Measurements from ENCODE around the gene MILR1.
"Not testable (repeated sequence)": the region's sequence is repeated elsewhere in the genome, so short reads cannot be mapped to it uniquely, and the experiment has no call there.

Gene MILR1

DNA sequence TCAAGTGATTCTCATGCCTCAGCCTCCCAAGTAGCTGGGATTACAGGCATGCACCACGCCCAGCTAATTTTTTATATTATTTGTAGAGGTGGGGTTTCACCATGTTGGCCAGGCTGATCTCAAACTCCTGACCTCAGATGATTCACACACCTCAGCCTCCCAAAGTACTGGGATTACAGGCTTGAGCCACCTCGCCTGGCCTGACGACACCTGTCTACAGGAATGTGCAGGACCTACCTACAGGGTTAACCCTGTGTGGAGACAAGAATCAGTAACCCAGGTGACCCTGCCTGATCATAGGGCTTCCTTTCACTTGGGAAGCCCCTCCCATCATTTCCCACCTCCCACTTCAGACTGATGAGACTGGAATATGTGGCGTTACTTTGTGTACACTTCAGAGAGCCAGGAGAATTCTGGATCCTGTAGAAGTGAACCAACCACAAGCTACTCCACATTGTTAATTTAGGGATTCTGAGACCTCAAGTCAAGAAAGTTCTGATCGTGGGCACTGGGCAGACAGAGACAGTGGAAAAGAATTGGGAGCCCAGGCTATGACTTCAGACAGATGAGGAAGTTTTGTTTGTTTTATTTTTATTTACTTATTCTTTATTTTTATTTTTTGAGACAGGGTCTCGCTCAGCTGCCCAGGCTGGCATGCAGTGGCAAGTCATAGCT lies 5.7 kb upstream of the MILR1 start:
- no peak for DNase-seq (ENCODE audit: extremely low read depth, low read depth)
- TF ChIP-seq, protein P1, sequence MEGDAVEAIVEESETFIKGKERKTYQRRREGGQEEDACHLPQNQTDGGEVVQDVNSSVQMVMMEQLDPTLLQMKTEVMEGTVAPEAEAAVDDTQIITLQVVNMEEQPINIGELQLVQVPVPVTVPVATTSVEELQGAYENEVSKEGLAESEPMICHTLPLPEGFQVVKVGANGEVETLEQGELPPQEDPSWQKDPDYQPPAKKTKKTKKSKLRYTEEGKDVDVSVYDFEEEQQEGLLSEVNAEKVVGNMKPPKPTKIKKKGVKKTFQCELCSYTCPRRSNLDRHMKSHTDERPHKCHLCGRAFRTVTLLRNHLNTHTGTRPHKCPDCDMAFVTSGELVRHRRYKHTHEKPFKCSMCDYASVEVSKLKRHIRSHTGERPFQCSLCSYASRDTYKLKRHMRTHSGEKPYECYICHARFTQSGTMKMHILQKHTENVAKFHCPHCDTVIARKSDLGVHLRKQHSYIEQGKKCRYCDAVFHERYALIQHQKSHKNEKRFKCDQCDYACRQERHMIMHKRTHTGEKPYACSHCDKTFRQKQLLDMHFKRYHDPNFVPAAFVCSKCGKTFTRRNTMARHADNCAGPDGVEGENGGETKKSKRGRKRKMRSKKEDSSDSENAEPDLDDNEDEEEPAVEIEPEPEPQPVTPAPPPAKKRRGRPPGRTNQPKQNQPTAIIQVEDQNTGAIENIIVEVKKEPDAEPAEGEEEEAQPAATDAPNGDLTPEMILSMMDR (IDR thresholded peaks at IDR 0.05; ENCODE audit: low read depth, low read length): no peak

DNA sequence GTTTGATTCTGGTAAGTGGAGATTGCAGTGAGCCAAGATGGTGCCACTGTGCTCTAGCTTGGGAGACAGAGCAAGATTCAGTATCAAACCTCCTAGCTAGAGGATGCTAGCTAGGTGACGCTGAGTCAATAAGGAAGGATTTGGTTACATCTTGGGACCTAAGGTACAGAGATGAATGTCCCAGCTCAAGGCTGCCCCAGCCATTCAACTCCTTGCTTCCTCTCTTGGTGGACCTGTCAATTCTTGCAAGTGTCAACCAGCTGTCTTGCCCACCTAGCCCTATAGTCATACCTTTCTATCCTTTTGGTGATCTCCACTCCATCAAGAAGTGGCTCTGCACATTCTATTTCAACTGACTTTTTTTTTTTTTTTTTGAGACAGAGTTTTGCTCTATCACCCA lies 1.4 kb upstream of the MILR1 start:
- TF ChIP-seq, protein P1 (IDR thresholded peaks at IDR 0.05; ENCODE audit: low read depth, low read length): no peak
- no peak for DNase-seq (ENCODE audit: extremely low read depth, low read depth)

DNA sequence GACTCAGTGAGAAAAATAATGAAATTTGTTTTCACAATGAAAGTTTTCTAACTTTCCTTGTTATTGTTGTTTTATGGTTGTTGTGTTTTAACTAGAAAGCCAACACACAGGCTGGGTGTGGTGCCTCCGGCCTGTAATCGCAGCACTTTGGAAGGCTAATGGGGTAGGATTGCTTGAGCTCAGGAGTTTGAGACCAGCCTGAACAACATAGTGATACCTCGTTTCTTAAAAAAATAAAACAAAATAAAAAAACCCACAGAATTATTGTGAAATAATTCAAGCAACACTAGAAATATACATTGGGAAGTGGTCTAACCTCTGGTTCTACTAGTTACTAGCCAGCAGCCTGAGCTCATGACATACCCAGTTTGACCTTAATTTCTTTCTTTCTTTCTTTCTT lies 630 bp downstream of the MILR1 start:
- DNase-seq (ENCODE audit: extremely low read depth, low read depth): no peak
- TF ChIP-seq, protein P1 (IDR thresholded peaks at IDR 0.05; ENCODE audit: low read depth, low read length): no peak

DNA sequence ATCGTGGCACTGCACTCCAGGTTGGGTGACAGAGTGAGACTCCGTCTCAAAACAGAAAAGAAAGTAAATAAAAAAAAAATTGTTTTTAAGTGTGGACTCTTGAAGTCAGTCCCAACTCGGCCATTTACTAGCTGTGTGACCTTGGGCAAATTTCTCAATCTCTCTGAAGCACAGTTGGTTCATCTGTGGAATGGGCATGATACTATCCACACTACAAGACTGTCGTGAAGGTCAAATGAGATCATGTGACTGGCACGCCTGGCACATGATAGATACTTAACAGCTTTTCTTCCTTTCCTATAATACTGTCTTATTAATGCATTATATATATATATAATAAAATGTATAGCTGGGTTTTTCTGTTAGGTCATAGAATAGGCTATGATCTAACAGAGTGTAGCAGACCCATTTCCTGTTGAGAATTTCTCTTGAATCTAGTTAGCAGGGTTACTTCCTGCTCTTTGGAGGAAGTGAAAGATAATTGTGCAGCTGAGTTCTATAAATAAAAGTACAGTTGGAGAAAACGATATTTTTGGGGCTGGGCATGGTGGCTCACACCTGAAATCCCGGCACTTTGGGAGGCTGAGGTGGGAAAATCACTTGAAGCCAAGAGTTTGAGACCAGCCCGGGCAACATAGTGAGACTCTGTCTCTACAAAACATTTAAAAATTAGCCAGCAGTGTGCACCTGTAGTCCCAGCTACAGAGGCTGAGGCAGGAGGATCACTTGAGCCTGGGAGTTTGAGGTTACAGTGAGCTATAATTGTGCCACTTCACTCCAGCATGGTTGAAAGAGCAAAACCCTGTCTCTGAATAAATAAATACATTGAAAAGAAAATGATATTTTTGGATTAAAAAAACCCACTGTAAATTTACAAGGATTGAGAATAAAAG lies 7.3 kb downstream of the MILR1 start:
- no peak for DNase-seq (ENCODE audit: extremely low read depth, low read depth)
- TF ChIP-seq, protein P1 (IDR thresholded peaks at IDR 0.05; ENCODE audit: low read depth, low read length): no peak

DNA sequence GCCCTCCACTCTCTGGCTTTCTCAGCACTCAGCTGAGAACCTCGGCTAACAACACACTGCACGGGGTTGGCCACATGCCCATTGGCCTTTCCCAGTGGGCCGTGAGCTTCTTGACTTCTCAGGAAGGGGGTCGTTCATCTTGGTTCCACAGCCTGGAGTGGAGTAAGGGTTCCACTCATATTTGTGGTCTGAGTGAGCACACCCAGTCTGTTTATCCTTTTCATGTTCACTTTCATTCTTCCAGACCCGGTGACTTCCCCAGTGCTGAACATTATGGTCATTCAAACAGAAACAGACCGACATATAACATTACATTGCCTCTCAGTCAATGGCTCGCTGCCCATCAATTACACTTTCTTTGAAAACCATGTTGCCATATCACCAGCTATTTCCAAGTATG lies 8.2 kb downstream of the MILR1 start:
- TF ChIP-seq, protein P1 (IDR thresholded peaks at IDR 0.05; ENCODE audit: low read depth, low read length): no peak
- no peak for DNase-seq (ENCODE audit: extremely low read depth, low read depth)

DNA sequence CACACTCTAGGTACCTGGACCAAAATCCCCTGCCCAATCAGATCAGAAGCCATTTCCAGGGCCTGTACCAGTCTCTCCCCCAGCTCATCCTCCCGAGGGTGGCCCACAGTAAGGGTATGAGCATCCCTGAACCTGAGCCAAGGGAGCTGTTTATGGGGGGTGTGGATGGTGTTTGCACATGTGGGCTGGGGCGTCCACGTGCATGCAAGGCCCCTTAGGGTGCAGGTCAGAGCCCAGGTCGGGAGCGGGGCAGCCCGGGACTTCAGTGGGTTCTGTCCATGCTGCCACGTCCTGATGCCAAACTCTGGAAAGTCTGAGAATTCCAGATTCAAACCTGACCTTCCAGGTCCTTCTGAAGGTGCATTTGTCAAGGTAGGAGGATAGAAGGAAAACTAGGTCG lies 9.8 kb downstream of the MILR1 start:
- DNase-seq (ENCODE audit: extremely low read depth, low read depth): no peak
- TF ChIP-seq, protein P1 (IDR thresholded peaks at IDR 0.05; ENCODE audit: low read depth, low read length): no peak

DNA sequence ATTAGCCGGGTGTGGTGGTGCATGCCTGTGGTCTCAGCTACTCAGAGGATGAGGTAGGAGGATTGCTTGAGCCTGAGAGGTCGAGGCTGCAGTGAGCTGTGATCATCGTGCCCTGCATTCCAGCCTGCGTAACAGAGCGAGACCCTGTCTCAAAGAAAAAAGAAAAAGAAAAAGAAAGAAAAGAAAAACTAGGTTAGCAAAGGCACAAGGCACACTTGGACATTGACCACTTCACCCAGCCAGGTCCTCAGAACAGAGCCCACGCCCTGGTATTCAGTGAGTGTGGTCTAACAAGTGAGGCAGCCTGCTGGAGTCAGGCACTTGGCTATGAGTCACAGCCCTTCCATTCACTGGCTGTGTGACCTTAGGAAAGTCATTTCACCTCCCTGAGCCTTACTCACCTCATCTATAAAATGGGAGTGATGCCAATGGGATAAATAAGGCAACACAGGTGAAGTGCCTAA lies 10.4 kb downstream of the MILR1 start:
- TF ChIP-seq, protein P1 (IDR thresholded peaks at IDR 0.05; ENCODE audit: low read depth, low read length): no peak
- no peak for DNase-seq (ENCODE audit: extremely low read depth, low read depth)

DNA sequence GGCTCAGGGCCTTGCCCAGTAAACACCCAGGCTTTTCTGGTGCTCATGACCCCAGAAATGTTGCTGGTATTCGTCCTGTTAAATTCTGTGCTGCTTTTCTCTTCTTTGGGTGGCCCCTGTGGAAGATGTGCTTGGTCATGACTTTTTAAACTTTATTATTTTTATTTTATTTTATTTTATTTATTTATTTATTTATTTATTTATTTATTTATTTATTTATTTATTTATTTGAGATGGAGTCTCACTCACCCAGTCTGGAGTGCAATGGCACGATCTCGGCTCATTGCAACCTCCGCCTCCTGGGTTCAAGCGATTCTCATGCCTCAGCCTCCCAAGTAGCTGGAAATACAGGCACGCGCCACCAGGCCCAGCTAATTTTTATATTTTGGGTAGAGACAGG lies 10.9 kb downstream of the MILR1 start:
- DNase-seq (ENCODE audit: extremely low read depth, low read depth): not testable (repeated sequence)

All from AG09319 (cell line).